Glutamatergic neuron (in vitro differentiated cells): ENCODE data around the gene MARK4. TPM values are rescaled to one million over a fixed set of nuclear protein-coding genes. Genes with fewer than 3 reads are reported as not detected.

Experiments
- DNase-seq: peaks from one replicate; pipeline ENCODE4 v3.0.0; 2022
- H3K27ac Mint-ChIP-seq: one replicate; pipeline ENCODE4 v1.8.0; 2020; ENCODE audit warnings: mild to moderate bottlenecking, mixed read lengths, inconsistent platforms; ENCODE audit not compliant: unreplicated experiment
- H3K27me3 Mint-ChIP-seq: one replicate; pipeline ENCODE4 v1.8.0; 2020; ENCODE audit warnings: mild to moderate bottlenecking, moderate library complexity, mixed read lengths, inconsistent platforms; ENCODE audit not compliant: unreplicated experiment
- H3K36me3 Mint-ChIP-seq: one replicate; pipeline ENCODE4 v1.8.0; 2020; ENCODE audit warnings: mild to moderate bottlenecking, mixed read lengths, inconsistent platforms; ENCODE audit not compliant: unreplicated experiment
- H3K4me1 Mint-ChIP-seq: one replicate; pipeline ENCODE4 v1.8.0; 2020; ENCODE audit warnings: mild to moderate bottlenecking, low read depth, mixed read lengths, inconsistent platforms; ENCODE audit not compliant: unreplicated experiment
- H3K4me3 Mint-ChIP-seq: one replicate; pipeline ENCODE4 v1.8.0; 2020; ENCODE audit warnings: mild to moderate bottlenecking, mixed read lengths, inconsistent platforms; ENCODE audit not compliant: unreplicated experiment
- H3K9me3 Mint-ChIP-seq: one replicate; pipeline ENCODE4 v1.8.0; 2020; ENCODE audit warnings: mild to moderate bottlenecking, moderate library complexity, mixed read lengths, inconsistent platforms; ENCODE audit not compliant: unreplicated experiment
- total RNA-seq: library from RNA; stranded (reverse); fragmentation: NEBNext Ultra II Directional; extraction: Animal tissue kit (Norgen Biotek cat#: 25700); gene quantifications from one replicate; pipeline ENCODE4 v1.2.1, GENCODE V29; 2021; ENCODE audit not compliant: unreplicated experiment
- TF ChIP-seq, protein P1 (sequence below): fragments of 200-600 bp; sonication (generic); IDR thresholded peaks from one replicate; pipeline ENCODE4 v1.5.0; 2021; ENCODE audit not compliant: partially characterized antibody, unreplicated experiment

The MARK4 gene
- total RNA-seq, 1 donor from 2014 or later = 110 TPM

DNA sequence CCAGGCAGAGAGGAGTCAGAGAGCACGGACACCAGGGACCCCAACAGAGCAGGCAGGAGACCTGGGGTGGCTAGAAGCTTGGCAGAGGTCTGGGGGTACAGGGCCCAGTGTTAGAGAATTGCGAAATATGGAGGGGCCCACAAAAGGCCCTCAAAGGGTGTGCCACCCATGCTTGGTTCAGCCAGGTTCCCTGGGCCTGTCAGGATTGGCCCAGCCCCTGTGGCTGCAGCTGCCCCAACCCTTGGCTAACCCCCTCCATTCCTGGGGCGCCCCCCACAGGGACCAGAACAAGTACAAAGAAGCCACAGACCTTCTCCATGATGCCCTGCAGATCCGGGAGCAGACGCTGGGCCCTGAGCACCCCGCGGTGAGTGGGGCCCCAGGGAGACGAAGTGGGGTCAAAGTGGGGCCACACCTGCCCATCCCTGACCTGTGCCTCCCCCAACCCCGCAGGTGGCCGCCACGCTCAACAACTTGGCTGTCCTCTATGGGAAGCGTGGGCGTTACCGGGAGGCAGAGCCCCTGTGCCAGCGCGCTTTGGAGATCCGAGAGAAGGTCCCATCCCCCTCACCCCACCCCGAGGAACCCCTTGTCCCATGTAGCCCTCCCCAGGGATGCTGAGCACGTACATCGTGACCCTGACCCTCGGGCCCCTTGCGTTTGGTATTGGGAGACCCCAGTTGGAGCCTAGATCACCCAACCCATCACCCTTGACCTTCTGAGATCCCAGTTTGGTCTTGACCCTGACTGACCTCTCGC lies 97.5 kb downstream of the MARK4 start:
- H3K27me3 Mint-ChIP-seq = peaks cover 10% of the 10 kb centered on the region
- H3K36me3 Mint-ChIP-seq = peaks cover 4% of the 10 kb centered on the region
- no peak overlapping the region for H3K27ac Mint-ChIP-seq
- H3K9me3 Mint-ChIP-seq = peaks cover 8% of the 10 kb centered on the region
- no peaks in the 10 kb centered on the region for H3K4me1 Mint-ChIP-seq
- H3K4me3 Mint-ChIP-seq = no peak overlapping the region
- TF ChIP-seq, protein P1, sequence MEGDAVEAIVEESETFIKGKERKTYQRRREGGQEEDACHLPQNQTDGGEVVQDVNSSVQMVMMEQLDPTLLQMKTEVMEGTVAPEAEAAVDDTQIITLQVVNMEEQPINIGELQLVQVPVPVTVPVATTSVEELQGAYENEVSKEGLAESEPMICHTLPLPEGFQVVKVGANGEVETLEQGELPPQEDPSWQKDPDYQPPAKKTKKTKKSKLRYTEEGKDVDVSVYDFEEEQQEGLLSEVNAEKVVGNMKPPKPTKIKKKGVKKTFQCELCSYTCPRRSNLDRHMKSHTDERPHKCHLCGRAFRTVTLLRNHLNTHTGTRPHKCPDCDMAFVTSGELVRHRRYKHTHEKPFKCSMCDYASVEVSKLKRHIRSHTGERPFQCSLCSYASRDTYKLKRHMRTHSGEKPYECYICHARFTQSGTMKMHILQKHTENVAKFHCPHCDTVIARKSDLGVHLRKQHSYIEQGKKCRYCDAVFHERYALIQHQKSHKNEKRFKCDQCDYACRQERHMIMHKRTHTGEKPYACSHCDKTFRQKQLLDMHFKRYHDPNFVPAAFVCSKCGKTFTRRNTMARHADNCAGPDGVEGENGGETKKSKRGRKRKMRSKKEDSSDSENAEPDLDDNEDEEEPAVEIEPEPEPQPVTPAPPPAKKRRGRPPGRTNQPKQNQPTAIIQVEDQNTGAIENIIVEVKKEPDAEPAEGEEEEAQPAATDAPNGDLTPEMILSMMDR = no peak
- no peak for DNase-seq

DNA sequence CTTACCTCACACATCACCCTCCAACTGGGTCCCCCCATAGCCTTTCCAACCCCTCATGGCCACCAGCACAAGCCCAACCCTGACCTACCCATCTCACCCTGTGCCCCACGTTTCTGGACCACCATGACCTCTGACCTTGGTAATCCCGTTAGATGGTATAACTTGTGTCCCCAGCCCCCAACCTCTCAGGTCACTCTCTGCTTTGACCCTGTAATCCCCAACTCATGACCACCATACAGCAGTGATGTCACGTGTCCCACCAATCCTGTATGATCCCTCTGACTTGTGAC lies 98.0 kb downstream of the MARK4 start:
- TF ChIP-seq, protein P1 = no peak
- Mint-ChIP-seq H3K4me1 (no peaks in the 10 kb centered on the region), H3K27ac (no peak overlapping the region), H3K36me3 (peaks cover 5% of the 10 kb centered on the region), H3K9me3 (peaks cover 8% of the 10 kb centered on the region), H3K4me3 (no peak overlapping the region), H3K27me3 (peaks cover 10% of the 10 kb centered on the region)
- no peak for DNase-seq

DNA sequence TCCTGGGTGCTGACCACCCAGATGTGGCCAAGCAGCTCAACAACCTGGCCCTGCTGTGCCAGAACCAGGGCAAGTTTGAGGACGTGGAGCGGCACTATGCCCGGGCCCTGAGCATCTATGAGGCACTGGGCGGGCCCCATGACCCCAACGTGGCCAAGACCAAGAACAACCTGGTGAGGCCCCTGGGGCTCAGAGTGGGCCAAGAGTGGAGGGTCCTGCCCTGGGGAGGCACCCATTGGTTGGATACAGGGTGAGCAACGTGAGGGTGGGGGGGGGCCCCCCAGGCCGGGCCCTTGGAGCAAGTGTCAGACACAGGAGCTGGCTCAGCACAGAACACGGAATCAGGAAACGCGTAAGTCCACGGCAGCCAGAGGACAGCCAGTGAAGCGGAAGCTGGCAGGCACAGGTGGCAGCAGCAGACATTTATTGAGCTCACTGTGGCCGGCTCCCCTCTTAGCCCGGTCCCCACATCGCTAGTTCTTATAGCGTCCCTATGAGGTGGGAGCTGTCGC lies 98.4 kb downstream of the MARK4 start:
- H3K4me1 Mint-ChIP-seq = no peaks in the 10 kb centered on the region
- H3K36me3 Mint-ChIP-seq = peaks cover 5% of the 10 kb centered on the region
- no peak overlapping the region for H3K4me3 Mint-ChIP-seq
- H3K27me3 Mint-ChIP-seq = peaks cover 8% of the 10 kb centered on the region
- TF ChIP-seq, protein P1 = no peak
- H3K9me3 Mint-ChIP-seq = peaks cover 6% of the 10 kb centered on the region
- no peak for DNase-seq
- H3K27ac Mint-ChIP-seq = no peak overlapping the region

DNA sequence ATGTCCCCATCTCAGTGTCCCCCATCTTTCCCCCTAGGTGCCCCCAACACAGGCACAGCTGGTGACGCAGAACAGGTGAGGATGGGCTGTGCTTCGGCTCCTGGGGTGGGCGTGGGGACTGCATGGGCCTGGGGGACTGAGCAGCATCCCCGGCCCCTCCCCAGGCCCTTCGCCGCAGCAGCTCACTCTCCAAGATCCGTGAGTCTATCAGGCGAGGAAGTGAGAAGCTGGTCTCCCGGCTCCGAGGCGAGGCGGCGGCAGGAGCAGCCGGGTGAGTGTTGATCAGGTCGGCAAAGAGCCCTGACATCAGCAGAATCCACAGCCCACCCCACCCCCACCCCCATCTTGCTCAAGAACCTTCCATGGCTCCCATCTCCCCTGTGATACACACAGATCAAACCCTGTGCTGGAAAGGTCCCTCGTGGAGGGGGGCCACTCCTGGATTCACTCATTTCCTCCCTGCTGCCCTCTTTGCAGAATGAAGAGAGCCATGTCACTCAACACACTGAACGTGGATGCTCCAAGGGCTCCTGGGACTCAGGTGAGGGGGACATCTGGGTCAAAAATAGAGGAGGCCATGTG lies 99.5 kb downstream of the MARK4 start:
- Mint-ChIP-seq H3K9me3 (peaks cover 5% of the 10 kb centered on the region), H3K27ac (no peak overlapping the region), H3K4me1 (no peaks in the 10 kb centered on the region), H3K36me3 (peaks cover 5% of the 10 kb centered on the region), H3K4me3 (no peak overlapping the region), H3K27me3 (peaks cover 8% of the 10 kb centered on the region)
- no peak for DNase-seq
- TF ChIP-seq, protein P1 = no peak

DNA sequence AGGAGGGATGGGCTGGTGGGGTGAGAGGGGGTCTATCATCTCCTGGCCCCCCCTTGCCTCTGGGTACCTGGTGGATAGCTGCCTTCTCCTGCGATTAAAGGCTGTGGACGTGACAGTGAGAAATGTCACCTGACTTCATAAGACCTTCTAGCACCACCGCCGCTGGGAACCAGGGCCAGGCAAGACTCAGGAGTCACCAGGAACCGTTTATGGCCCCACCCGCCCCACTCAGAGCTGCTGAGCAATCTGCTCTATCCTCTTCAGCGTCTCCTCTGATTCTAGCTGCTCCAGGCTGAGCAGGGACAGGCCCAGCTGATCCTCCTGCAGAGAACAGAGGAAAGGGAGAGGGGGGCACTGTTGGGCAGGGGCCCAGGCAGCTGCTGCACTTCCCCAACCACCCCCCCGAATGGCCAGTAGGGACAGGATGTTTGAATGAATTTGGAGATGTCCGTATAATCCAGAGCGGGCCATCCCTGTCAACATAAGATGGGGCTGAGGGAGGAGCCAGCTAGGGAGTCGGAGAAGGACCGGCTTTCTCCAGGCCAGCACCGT lies 100.4 kb downstream of the MARK4 start:
- H3K4me3 Mint-ChIP-seq = no peak overlapping the region
- H3K27me3 Mint-ChIP-seq = peaks cover 6% of the 10 kb centered on the region
- no peaks in the 10 kb centered on the region for H3K4me1 Mint-ChIP-seq
- H3K36me3 Mint-ChIP-seq = peaks cover 5% of the 10 kb centered on the region
- TF ChIP-seq, protein P1 = no peak
- no peak overlapping the region for H3K27ac Mint-ChIP-seq
- H3K9me3 Mint-ChIP-seq = peaks cover 5% of the 10 kb centered on the region
- no peak for DNase-seq
